NT2/D1 (cell line): Measurements from ENCODE around the gene GALM.

Experiments used
- SUZ12 ChIP-seq: IDR thresholded peaks from 2 replicates; pipeline ENCODE4 v1.6.1; 2011; ENCODE audit not compliant: insufficient read length, insufficient read depth; ENCODE audit errors: extremely low read depth
- YY1 ChIP-seq: IDR thresholded peaks from 2 replicates; pipeline ENCODE4 v1.6.1; 2011; ENCODE audit not compliant: insufficient read length, insufficient read depth
- ZNF274 ChIP-seq: IDR thresholded peaks from 2 replicates; pipeline ENCODE4 v1.6.1; 2011; ENCODE audit warnings: mild to moderate bottlenecking, low read depth, low read length

DNA sequence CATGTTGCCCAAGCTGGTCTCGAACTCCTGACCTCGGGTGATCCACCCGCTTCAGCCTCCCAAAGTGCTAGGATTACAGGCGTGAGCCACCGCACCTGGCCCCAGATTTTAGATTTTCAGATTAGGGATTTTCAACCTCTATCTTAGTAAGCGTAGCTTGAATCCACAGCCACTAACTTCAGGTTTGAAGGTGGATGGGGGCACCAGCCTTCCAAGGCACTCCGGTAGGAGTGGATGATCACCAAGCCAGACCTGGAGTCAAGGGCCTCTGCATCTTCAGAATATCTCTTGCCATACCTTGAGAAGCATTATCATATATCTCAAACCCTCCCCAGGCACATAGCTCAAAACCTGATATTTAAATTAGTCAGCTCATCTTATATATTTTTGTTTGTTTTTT, 17.9 kb downstream of the GALM start:
- TF ChIP-seq ZNF274 (no peak), YY1 (no peak), SUZ12 (no peak)
